Fibroblast of villous mesenchyme (primary cell): Measurements from ENCODE around the gene RAB35. TPM values are rescaled to one million over a fixed set of nuclear protein-coding genes. Genes with fewer than 3 reads are reported as not detected.

Experiments used
- DNase-seq: peaks from one replicate; pipeline ENCODE4 v3.0.0-alpha.2; 2010; ENCODE audit warnings: low read depth
- H3K4me3 ChIP-seq: 2 replicates; pipeline ENCODE4 v1.5.1; 2011; ENCODE audit warnings: low read depth, mild to moderate bottlenecking, low read length
- CTCF ChIP-seq: IDR thresholded peaks from 2 replicates; pipeline ENCODE4 v1.5.1; 2012; ENCODE audit warnings: low read depth, mild to moderate bottlenecking, low read length; ENCODE audit not compliant: insufficient read depth
- total RNA-seq: library from RNA; depleted of rRNA; stranded (reverse); fragments of >200 nt; gene quantifications from 2 replicates; pipeline ENCODE4 v1.2.3, GENCODE V29; 2012

The RAB35 gene
- total RNA-seq, 1 donor = 24.6 TPM

- no peak overlapping the region for H3K4me3 ChIP-seq
- no peak for DNase-seq
- TF ChIP-seq CTCF = no peak
These were observed 40.0 kb upstream of the RAB35 start for GRCh38 chr12:120156315-120157259.

- H3K4me3 ChIP-seq = no peak overlapping the region
- no peak for TF ChIP-seq CTCF
These were observed 38.5 kb upstream of the RAB35 start for GRCh38 chr12:120155072-120155471.

GRCh38 chr12:120150919-120151525 is 34.5 kb upstream of the RAB35 start:
- no peak overlapping the region for H3K4me3 ChIP-seq
- DNase-seq = no peak
- no peak for TF ChIP-seq CTCF

More at GRCh38 chr12:120155072-120155471, 38.5 kb upstream of the RAB35 start:
- no peak for DNase-seq

GRCh38 chr12:120148011-120148410 is 31.5 kb upstream of the RAB35 start:
- H3K4me3 ChIP-seq = no peak overlapping the region
- no peak for DNase-seq
- no peak for TF ChIP-seq CTCF

GRCh38 chr12:120145164-120145563 is 28.6 kb upstream of the RAB35 start:
- H3K4me3 ChIP-seq = no peak overlapping the region
- TF ChIP-seq CTCF = no peak
- no peak for DNase-seq

- H3K4me3 ChIP-seq = no peak overlapping the region
- no peak for TF ChIP-seq CTCF
- no peak for DNase-seq
These were observed 27.7 kb upstream of the RAB35 start for GRCh38 chr12:120144215-120144614.
